B cell (primary cell): Measurements from ENCODE around the gene DVL1.

Experiments used
- EZH2 ChIP-seq: IDR thresholded peaks from 2 replicates; pipeline ENCODE4 v1.6.1; 2012; ENCODE audit warnings: borderline replicate concordance, low read depth, mild to moderate bottlenecking, moderate library complexity, low read length; ENCODE audit not compliant: insufficient read depth, poor library complexity, severe bottlenecking
- TF ChIP-seq, protein P1 (sequence below): fragments of 200-600 bp; IDR thresholded peaks from one replicate; pipeline ENCODE4 v1.8.0; 2022; ENCODE audit warnings: antibody characterized with exemption, mild to moderate bottlenecking

DNA sequence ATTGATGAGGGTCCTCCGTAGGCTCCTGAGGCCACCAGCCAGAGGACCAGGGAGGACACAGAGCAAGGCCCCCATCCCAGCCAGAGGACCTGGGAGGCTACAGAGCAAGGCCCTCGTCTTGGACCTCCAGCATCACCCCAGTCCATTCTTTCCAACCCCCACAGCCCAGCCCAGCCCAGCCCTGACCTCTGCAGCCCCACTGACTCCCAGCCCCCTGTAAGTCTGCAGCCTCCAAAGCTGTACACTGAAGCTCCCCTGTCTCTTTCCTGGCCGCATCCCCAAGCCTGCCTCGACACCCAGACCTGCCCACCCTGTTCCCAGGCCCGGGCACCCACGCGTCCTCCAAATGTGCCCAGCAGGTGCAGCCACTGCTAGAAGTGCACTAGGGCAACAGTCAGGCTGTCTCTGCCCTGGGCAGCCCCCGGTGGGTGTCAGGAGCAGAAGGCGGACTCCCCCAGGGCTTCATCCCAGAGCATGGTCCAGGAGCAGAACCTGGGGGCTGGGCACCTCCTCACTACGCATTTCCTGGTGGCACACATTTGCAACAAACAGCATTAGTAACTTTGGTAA is 2.1 kb downstream of the DVL1 start:
- TF ChIP-seq, protein P1, sequence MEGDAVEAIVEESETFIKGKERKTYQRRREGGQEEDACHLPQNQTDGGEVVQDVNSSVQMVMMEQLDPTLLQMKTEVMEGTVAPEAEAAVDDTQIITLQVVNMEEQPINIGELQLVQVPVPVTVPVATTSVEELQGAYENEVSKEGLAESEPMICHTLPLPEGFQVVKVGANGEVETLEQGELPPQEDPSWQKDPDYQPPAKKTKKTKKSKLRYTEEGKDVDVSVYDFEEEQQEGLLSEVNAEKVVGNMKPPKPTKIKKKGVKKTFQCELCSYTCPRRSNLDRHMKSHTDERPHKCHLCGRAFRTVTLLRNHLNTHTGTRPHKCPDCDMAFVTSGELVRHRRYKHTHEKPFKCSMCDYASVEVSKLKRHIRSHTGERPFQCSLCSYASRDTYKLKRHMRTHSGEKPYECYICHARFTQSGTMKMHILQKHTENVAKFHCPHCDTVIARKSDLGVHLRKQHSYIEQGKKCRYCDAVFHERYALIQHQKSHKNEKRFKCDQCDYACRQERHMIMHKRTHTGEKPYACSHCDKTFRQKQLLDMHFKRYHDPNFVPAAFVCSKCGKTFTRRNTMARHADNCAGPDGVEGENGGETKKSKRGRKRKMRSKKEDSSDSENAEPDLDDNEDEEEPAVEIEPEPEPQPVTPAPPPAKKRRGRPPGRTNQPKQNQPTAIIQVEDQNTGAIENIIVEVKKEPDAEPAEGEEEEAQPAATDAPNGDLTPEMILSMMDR, result no peak
- no peak for TF ChIP-seq EZH2
